HCT116 (cell line): ENCODE data around the gene PCK2.
"Not testable (repeated sequence)": the region's sequence is repeated elsewhere in the genome, so short reads cannot be mapped to it uniquely, and the experiment has no call there.

Source experiments
- CTCF ChIP-seq, 3 experiments: fragments of 200-600 bp in 1 of 3; sonication (generic) in 1 of 3; IDR thresholded peaks in 2 of 3; conservative IDR thresholded peaks in 1 of 3; 2 replicates each; pipeline ENCODE4 v1.5.1; 2012 to 2017; ENCODE audit warnings: low read depth in 2 of 3, low read length in 2 of 3, antibody characterized with exemption in 1 of 3, borderline replicate concordance in 1 of 3, control low read depth in 1 of 3, mild to moderate bottlenecking in 1 of 3, mixed read lengths in 1 of 3, mixed run types in 1 of 3, moderate library complexity in 1 of 3; ENCODE audit not compliant: insufficient read depth in 1 of 3
- POLR2A ChIP-seq: IDR thresholded peaks from 2 replicates; pipeline ENCODE4 v1.7.0; 2011; ENCODE audit warnings: borderline replicate concordance; ENCODE audit not compliant: insufficient read depth, insufficient read length; ENCODE audit errors: extremely low read depth

- TF ChIP-seq CTCF (IDR thresholded peaks at IDR 0.05 in 2 of 3, conservative IDR thresholded peaks at IDR 0.05 in 1 of 3; ENCODE audit: borderline replicate concordance in 1 of 3, insufficient read depth in 1 of 3, low read depth in 2 of 3, low read length in 2 of 3); POLR2A: not testable (repeated sequence)
Observed at GRCh38 chr14:24050753-24051152, 43.4 kb upstream of the PCK2 start.
